ENCODE results near the gene ZNF516.

GRCh38 chr18:76371301-76372203 is 123.5 kb downstream of the ZNF516 start:
- TF ChIP-seq EP300 (IDR thresholded peaks at IDR 0.05): no peak
- TF ChIP-seq CTCF (IDR thresholded peaks at IDR 0.05): no peak
- no peak for TF ChIP-seq POLR2A (IDR thresholded peaks at IDR 0.05)
